ENCODE data around the gene PIM3.

PIM3 gene

GRCh38 chr22:50009251-50009650 lies 48.7 kb downstream of the PIM3 start:
- DNase-seq = peak; percentile 14

DNA sequence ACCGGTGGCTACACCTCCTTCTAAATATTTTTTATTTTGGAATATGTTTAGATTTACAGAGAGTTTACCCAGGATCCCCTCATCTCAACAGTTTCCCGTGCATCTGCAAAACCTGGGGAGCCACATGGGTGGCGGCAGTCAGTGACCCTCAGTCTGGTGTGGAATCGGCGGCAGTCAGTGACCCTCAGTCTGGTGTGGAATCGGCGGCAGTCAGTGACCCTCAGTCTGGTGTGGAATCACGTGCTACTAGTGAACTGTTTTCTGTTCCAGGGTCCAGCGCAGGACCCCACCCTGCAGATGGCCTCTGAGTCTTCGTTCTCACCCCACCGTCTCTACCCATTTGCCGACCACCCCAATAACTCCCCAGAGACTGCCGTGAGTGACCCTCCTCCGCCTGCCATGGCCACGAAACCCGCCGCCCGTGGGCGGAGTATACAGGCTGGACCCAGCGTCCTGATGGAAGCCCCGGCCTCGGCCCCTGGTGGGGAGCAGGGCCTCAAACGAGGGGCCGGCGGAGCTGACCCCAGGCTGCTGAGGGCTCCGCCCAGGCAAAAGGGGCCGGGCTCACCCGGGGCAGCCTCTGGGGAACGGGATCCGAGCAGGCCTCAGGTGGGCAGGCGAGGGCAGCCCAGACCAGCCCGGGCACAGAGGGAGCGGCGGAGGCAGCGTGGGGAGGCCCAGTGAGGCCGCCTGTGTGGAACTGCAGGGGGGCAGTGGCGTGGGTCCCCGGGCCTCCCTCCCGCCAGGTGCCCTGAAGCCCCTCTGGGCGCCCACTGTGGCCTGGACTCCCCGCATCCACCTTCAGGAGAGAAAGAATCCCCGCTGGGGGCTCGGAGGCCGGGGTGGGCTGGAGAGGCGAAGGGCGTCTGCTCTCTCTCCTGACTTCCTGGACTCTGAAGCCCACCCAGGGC lies 49.4 kb downstream of the PIM3 start:
- no peak for DNase-seq

- DNase-seq = peak; percentile 83
Measured at GRCh38 chr22:50010676-50011446, 50.3 kb downstream of the PIM3 start.

- DNase-seq = peak; percentile 16
Measured at GRCh38 chr22:50011447-50012210, 51.1 kb downstream of the PIM3 start.

DNA sequence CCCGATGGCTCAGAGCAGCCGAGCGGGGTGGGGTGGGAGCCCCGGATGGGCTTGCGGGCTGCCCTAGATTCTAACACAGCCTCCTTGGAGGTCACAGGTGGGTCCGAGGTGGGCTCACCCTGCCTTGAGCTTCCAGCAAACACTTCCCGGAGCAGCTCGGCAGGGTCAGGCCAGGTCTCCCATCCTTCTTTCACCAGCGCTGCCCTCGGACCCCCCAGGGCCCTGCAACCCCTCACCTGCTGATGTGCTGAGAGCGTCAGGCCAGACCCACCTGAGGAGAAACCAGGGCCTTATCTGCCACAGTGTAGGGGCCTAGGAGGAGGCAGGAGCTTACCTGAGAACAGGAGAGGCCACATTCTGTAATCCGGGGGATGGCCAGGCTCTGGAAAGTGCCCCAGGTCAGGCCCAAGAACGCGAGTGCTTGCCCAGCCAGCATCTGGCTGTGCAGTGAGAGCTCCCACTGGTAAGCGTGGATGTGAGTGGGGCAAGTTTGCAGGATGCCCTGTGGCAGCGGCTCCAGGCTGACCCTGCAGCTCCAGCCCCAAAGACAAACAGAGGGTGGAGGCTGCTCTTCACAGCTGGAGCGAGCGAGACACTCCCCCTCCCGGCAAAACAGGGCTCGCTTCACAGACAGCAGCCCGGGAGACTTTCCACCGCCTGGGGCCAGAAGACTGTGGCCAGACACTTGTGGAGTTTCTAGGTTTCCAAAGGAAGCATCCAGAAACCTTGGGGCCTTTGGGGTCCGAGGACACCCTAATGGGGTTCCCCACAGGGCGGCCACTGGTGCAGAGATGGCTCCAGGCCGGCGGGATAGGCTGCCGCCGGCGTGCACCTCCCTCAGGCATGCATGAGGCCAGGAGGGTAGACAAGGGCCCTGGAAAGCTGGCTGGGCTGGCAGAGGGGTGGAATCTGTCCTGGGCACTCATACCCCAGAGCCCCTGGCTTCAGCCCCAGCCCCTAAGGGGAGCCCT lies 51.9 kb downstream of the PIM3 start, which contains the start of gene IL17REL:
Gene IL17REL (minus strand): TSS at position 555 of the 971 bp plus-strand sequence. CDS start 119 bp downstream, at position 436.
- DNase-seq = no peak

Data from activated CD8-positive, alpha-beta memory T cell treated with anti-CD3 and anti-CD28 coated beads, Interleukin-2, amount 50 U/mL, for 4 hours (primary cell).